HEK293 (cell line): ENCODE data around the gene BTC.
A peak's percentile ranks its signal among the peaks of the same experiment; 100 is the strongest.

Experiments
- BCL11B ChIP-seq: fragments of 450-650 bp; formaldehyde crosslinking; IDR thresholded peaks from 2 replicates; pipeline ENCODE4 v1.5.1; 2016; ENCODE audit warnings: low read depth, missing biosample characterization, missing genetic modification characterization
- EGR2 ChIP-seq: fragments of 450-650 bp; formaldehyde crosslinking; IDR thresholded peaks from 2 replicates; pipeline ENCODE4 v1.5.1; 2016; ENCODE audit warnings: low read depth, missing biosample characterization, missing genetic modification characterization
- GLI4 ChIP-seq: fragments of 450-650 bp; formaldehyde crosslinking; IDR thresholded peaks from 2 replicates; pipeline ENCODE4 v1.5.1; 2016; ENCODE audit warnings: missing biosample characterization, missing genetic modification characterization
- GLIS1 ChIP-seq: fragments of 450-650 bp; formaldehyde crosslinking; IDR thresholded peaks from 2 replicates; pipeline ENCODE4 v1.5.1; 2016; ENCODE audit warnings: missing biosample characterization, missing genetic modification characterization
- GLIS2 ChIP-seq: fragments of 450-650 bp; formaldehyde crosslinking; IDR thresholded peaks from 2 replicates; pipeline ENCODE4 v1.5.1; 2016; ENCODE audit warnings: missing biosample characterization, missing genetic modification characterization
- KLF9 ChIP-seq: fragments of 450-650 bp; formaldehyde crosslinking; IDR thresholded peaks from 2 replicates; pipeline ENCODE4 v1.5.1; 2016; ENCODE audit warnings: missing biosample characterization, missing genetic modification characterization, low read depth
- PRDM10 ChIP-seq: fragments of 450-650 bp; formaldehyde crosslinking; IDR thresholded peaks from 2 replicates; pipeline ENCODE4 v1.5.1; 2016; ENCODE audit warnings: missing biosample characterization, missing genetic modification characterization
- SALL2 ChIP-seq: fragments of 450-650 bp; formaldehyde crosslinking; IDR thresholded peaks from 2 replicates; pipeline ENCODE4 v1.5.0; 2017; ENCODE audit warnings: missing biosample characterization, mild to moderate bottlenecking, missing genetic modification characterization, borderline replicate concordance
- SP7 ChIP-seq: fragments of 450-650 bp; formaldehyde crosslinking; IDR thresholded peaks from 2 replicates; pipeline ENCODE4 v1.5.1; 2016; ENCODE audit warnings: missing biosample characterization, missing genetic modification characterization
- YY2 ChIP-seq: fragments of 450-650 bp; formaldehyde crosslinking; IDR thresholded peaks from 2 replicates; pipeline ENCODE4 v1.5.1; 2016; ENCODE audit warnings: missing biosample characterization, missing genetic modification characterization
- ZBTB17 ChIP-seq: fragments of 450-650 bp; formaldehyde crosslinking; IDR thresholded peaks from 2 replicates; pipeline ENCODE4 v1.5.1; 2016; ENCODE audit warnings: missing biosample characterization, missing genetic modification characterization
- ZBTB21 ChIP-seq: fragments of 450-650 bp; formaldehyde crosslinking; IDR thresholded peaks from 2 replicates; pipeline ENCODE4 v1.5.1; 2017; ENCODE audit warnings: missing biosample characterization, missing genetic modification characterization
- ZFP41 ChIP-seq: fragments of 450-650 bp; formaldehyde crosslinking; IDR thresholded peaks from 2 replicates; pipeline ENCODE4 v1.5.1; 2016; ENCODE audit warnings: missing biosample characterization, missing genetic modification characterization, borderline replicate concordance
- ZNF19 ChIP-seq: fragments of 450-650 bp; formaldehyde crosslinking; IDR thresholded peaks from 2 replicates; pipeline ENCODE4; 2016; ENCODE audit warnings: missing biosample characterization, missing genetic modification characterization, low read depth
- ZNF26 ChIP-seq: fragments of 450-650 bp; formaldehyde crosslinking; IDR thresholded peaks from 2 replicates; pipeline ENCODE4 v1.5.1; 2016; ENCODE audit warnings: missing biosample characterization, missing genetic modification characterization
- ZNF335 ChIP-seq: fragments of 450-650 bp; formaldehyde crosslinking; conservative IDR thresholded peaks from 2 replicates; pipeline ENCODE4 v1.5.1; 2016; ENCODE audit warnings: missing biosample characterization, missing genetic modification characterization
- ZNF341 ChIP-seq: fragments of 450-650 bp; formaldehyde crosslinking; IDR thresholded peaks from 2 replicates; pipeline ENCODE4; 2016; ENCODE audit warnings: low read depth, missing biosample characterization, missing genetic modification characterization
- ZNF394 ChIP-seq: fragments of 450-650 bp; formaldehyde crosslinking; IDR thresholded peaks from 2 replicates; pipeline ENCODE4 v1.5.1; 2016; ENCODE audit warnings: missing biosample characterization, missing genetic modification characterization, mild to moderate bottlenecking, moderate library complexity, borderline replicate concordance
- ZNF433 ChIP-seq: fragments of 450-650 bp; formaldehyde crosslinking; IDR thresholded peaks from 2 replicates; pipeline ENCODE4 v1.5.1; 2016; ENCODE audit warnings: missing biosample characterization, missing genetic modification characterization, low read depth
- ZNF473 ChIP-seq: fragments of 450-650 bp; formaldehyde crosslinking; IDR thresholded peaks from 2 replicates; pipeline ENCODE4 v1.5.1; 2017; ENCODE audit warnings: missing biosample characterization, missing genetic modification characterization
- ZNF513 ChIP-seq: fragments of 450-650 bp; IDR thresholded peaks from 2 replicates; pipeline ENCODE4 v1.5.1; 2018; ENCODE audit warnings: missing biosample characterization, missing genetic modification characterization
- ZNF514 ChIP-seq: fragments of 450-650 bp; formaldehyde crosslinking; IDR thresholded peaks from 2 replicates; pipeline ENCODE4 v1.5.1; 2016; ENCODE audit warnings: missing biosample characterization, missing genetic modification characterization
- ZNF518A ChIP-seq: fragments of 450-650 bp; formaldehyde crosslinking; conservative IDR thresholded peaks from 2 replicates; pipeline ENCODE4 v1.5.1; 2016; ENCODE audit warnings: low read depth, missing biosample characterization, missing genetic modification characterization
- ZNF530 ChIP-seq: fragments of 450-650 bp; formaldehyde crosslinking; IDR thresholded peaks from 2 replicates; pipeline ENCODE4 v1.5.1; 2016; ENCODE audit warnings: low read depth, missing biosample characterization, missing genetic modification characterization
- ZNF624 ChIP-seq: fragments of 450-650 bp; formaldehyde crosslinking; IDR thresholded peaks from 2 replicates; pipeline ENCODE4 v1.5.1; 2017; ENCODE audit warnings: missing biosample characterization, missing genetic modification characterization
- ZNF777 ChIP-seq: fragments of 450-650 bp; formaldehyde crosslinking; IDR thresholded peaks from 2 replicates; pipeline ENCODE4 v1.5.1; 2017; ENCODE audit warnings: missing biosample characterization, missing genetic modification characterization, borderline replicate concordance
- ZNF785 ChIP-seq: fragments of 450-650 bp; formaldehyde crosslinking; IDR thresholded peaks from 2 replicates; pipeline ENCODE4 v1.5.1; 2016; ENCODE audit warnings: missing biosample characterization, missing genetic modification characterization
- ZSCAN4 ChIP-seq: fragments of 450-650 bp; formaldehyde crosslinking; IDR thresholded peaks from 2 replicates; pipeline ENCODE4 v1.5.1; 2017; ENCODE audit warnings: missing biosample characterization, missing genetic modification characterization

BTC gene

GRCh38 chr4:74794382-74795010 lies at the start of gene BTC (continued):
- no peak for TF ChIP-seq ZNF513 (tag by site-specific recombination)
- peak; percentile 67 for TF ChIP-seq GLIS1 (tag by site-specific recombination)
- TF ChIP-seq ZNF335 (tag by site-specific recombination), result peak; percentile 61
- TF ChIP-seq KLF9 (tag by site-specific recombination), result no peak
- TF ChIP-seq ZNF394 (tag by site-specific recombination), result no peak
- no peak for TF ChIP-seq GLI4 (tag by site-specific recombination)
- no peak for TF ChIP-seq ZNF514 (tag by site-specific recombination)
- TF ChIP-seq ZNF19 (tag by site-specific recombination), result no peak
- TF ChIP-seq ZNF433 (tag by site-specific recombination), result no peak
- TF ChIP-seq BCL11B, result no peak
- no peak for TF ChIP-seq SP7 (tag by site-specific recombination)
- TF ChIP-seq ZFP41 (tag by site-specific recombination), result no peak
- no peak for TF ChIP-seq ZNF518A (tag by site-specific recombination)
- no peak for TF ChIP-seq SALL2 (tag by site-specific recombination)
- TF ChIP-seq ZNF624 (tag by site-specific recombination), result no peak
- TF ChIP-seq ZNF341, result peak; percentile 77
- no peak for TF ChIP-seq ZNF473 (tag by site-specific recombination)
- TF ChIP-seq ZSCAN4, result no peak
- TF ChIP-seq ZNF530 (tag by site-specific recombination), result no peak
- TF ChIP-seq GLIS2 (tag by site-specific recombination), result no peak
- no peak for TF ChIP-seq ZBTB21 (tag by site-specific recombination)
- no peak for TF ChIP-seq YY2 (tag by site-specific recombination)
- 0 out of 2 replicates have a peak, but pooled peaks have one; percentile 19 for TF ChIP-seq EGR2
- no peak for TF ChIP-seq ZNF26
- peak; percentile 53; the same call in 1 of the 2 replicates for TF ChIP-seq PRDM10 (tag by site-specific recombination)
- TF ChIP-seq ZNF785 (tag by site-specific recombination), result no peak
- no peak for TF ChIP-seq ZNF777 (tag by site-specific recombination)
- no peak for TF ChIP-seq ZBTB17 (tag by site-specific recombination)
